ENCODE results near the gene CD99. TPM values are rescaled to one million over a fixed set of nuclear protein-coding genes. Genes with fewer than 3 reads are reported as not detected.

CD99 gene
- total RNA-seq, 1 donor: 184 TPM

- H3K9me3 ChIP-seq (ENCODE audit: low read depth, low read length): no peaks in the 10 kb centered on the region
- no peaks in the 10 kb centered on the region for H3K27me3 ChIP-seq (ENCODE audit: insufficient read depth, low read length)
- H3K4me1 ChIP-seq (ENCODE audit: insufficient read depth, low read length): no peaks in the 10 kb centered on the region
- no peak overlapping the region for H3K4me3 ChIP-seq (ENCODE audit: low read length)
Observed at GRCh38 chrX:2781698-2782097, 90.6 kb downstream of the CD99 start.

- Histone ChIP-seq H3K9me3 (ENCODE audit: low read depth, low read length) (no peaks in the 10 kb centered on the region), H3K4me1 (ENCODE audit: insufficient read depth, low read length) (no peaks in the 10 kb centered on the region), H3K27me3 (ENCODE audit: insufficient read depth, low read length) (no peaks in the 10 kb centered on the region), H3K4me3 (ENCODE audit: low read length) (no peak overlapping the region)
Observed at GRCh38 chrX:2782171-2782570, 91.1 kb downstream of the CD99 start.

DNA sequence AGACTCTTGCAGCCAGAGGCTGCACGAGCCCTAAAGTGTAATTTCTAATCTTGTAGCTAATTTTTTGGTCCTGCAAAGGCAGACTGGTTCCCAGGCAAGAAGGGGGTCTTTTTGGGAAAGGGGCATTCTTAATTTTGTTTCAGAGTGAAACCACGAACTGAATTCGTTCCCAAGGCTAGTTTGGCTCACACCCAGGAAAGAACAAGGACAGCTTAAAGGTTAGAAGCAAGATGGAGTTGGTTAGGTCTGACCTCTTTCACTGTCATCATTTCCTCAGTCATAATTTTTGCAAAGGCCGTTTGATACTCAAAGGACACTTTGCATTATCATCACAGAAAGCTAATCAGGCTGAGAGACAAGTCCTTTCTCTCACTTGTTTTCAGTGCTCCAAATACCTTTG is 91.7 kb downstream of the CD99 start:
- H3K27me3 ChIP-seq (ENCODE audit: insufficient read depth, low read length): no peaks in the 10 kb centered on the region
- H3K9me3 ChIP-seq (ENCODE audit: low read depth, low read length): no peaks in the 10 kb centered on the region
- H3K4me1 ChIP-seq (ENCODE audit: insufficient read depth, low read length): no peaks in the 10 kb centered on the region
- H3K4me3 ChIP-seq (ENCODE audit: low read length): no peak overlapping the region

DNA sequence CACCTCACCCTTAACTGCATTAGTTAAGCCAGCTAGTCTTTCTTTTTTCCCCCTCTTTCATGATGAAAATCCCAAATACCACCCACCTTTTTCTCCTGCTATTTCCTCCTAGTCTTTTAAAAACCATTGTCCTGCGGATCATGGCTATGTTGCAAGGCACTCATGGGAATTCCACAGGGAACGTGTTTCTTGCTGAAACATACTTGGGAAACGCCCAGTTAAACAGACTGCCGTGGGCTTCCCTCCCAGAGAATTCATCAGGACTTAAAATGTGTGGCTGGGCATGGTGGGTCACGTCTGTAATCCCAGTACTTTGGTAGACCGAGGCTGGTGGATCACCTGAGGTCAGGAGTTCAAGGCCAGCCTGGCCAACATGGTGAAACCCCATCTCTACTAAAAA is 92.9 kb downstream of the CD99 start:
- Histone ChIP-seq H3K9me3 (ENCODE audit: low read depth, low read length) (no peaks in the 10 kb centered on the region), H3K27me3 (ENCODE audit: insufficient read depth, low read length) (no peaks in the 10 kb centered on the region), H3K4me3 (ENCODE audit: low read length) (no peak overlapping the region), H3K4me1 (ENCODE audit: insufficient read depth, low read length) (no peaks in the 10 kb centered on the region)

DNA sequence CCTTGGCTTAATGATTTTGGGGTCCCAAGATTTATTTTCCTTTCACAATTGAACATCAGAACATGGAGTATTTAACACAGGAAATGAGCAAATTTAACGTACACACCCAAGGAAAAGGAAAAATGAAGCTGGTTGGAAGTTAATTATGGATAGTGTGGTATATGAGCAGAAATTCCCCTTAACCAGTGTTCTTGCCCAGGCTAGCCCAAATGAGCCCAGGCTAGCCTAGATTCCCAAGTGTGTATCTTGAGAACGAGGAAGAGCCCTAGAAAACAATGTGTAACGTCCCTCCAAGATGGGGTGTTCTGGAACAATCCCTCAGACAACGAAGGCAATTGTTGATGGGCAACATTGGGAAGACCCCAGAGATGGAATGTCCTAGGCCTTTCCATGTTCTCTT is 94.4 kb downstream of the CD99 start:
- no peaks in the 10 kb centered on the region for H3K27me3 ChIP-seq (ENCODE audit: insufficient read depth, low read length)
- no peaks in the 10 kb centered on the region for H3K9me3 ChIP-seq (ENCODE audit: low read depth, low read length)
- no peaks in the 10 kb centered on the region for H3K4me1 ChIP-seq (ENCODE audit: insufficient read depth, low read length)
- H3K4me3 ChIP-seq (ENCODE audit: low read length): no peak overlapping the region

DNA sequence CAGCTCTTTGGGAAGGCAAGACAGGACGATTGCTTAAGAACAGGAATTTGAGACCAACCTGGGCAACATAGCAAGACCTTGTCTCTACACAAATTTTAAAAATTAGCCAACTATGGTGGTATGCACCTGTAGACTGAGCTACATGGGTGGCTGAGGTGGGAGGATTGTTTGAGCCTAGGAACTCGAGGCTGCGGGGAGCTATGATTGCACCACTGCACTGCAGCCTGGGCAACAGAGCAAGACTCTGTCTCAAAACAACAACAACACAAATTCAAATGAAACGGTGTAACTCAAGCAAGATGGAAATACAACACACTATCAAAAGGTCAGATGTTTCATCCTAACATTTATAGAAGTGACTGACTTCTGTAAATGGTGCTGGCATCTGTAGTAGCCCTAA is 97.9 kb downstream of the CD99 start:
- Histone ChIP-seq H3K9me3 (ENCODE audit: low read depth, low read length) (no peaks in the 10 kb centered on the region), H3K27me3 (ENCODE audit: insufficient read depth, low read length) (no peaks in the 10 kb centered on the region), H3K4me1 (ENCODE audit: insufficient read depth, low read length) (no peaks in the 10 kb centered on the region), H3K4me3 (ENCODE audit: low read length) (no peak overlapping the region)

DNA sequence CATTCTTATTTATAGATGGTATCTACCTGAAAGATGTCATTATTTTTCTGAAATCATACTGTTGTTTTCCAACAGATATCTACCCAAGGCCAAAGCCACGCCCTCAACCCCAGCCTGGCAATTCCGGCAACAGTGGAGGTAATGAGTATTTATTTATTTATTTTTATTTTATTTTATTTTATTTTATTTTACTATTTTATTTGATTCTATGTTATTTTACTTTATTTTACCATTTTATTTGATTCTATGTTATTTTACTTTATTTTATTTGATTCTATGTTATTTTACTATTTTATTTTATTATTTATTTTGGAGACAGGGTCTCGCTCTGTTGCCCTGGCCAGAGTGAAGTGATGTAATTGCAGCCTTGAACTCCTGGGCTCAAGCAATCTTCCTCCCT is 98.5 kb downstream of the CD99 start:
- Histone ChIP-seq H3K27me3 (ENCODE audit: insufficient read depth, low read length) (no peaks in the 10 kb centered on the region), H3K4me1 (ENCODE audit: insufficient read depth, low read length) (no peaks in the 10 kb centered on the region), H3K4me3 (ENCODE audit: low read length) (no peak overlapping the region), H3K9me3 (ENCODE audit: low read depth, low read length) (no peaks in the 10 kb centered on the region)

Other genes with a start within 250 kb of the CD99 start
- 11.0 TPM for gene DHRSX, start 190.3 kb upstream of the CD99 start, total RNA-seq
- 20.3 TPM for gene ZBED1, start 190.3 kb upstream of the CD99 start, total RNA-seq
- gene XG, start 60.7 kb downstream of the CD99 start, total RNA-seq: 0.10 TPM
- not detected for gene GYG2, start 137.6 kb downstream of the CD99 start, total RNA-seq
- 7.3 TPM for gene ARSD, start 238.0 kb downstream of the CD99 start, total RNA-seq